Caki2 (cell line): ENCODE measurements around the gene PHLPP1. TPM values are rescaled to one million over a fixed set of nuclear protein-coding genes. Genes with fewer than 3 reads are reported as not detected.
"Not testable (repeated sequence)": the region's sequence is repeated elsewhere in the genome, so short reads cannot be mapped to it uniquely, and the experiment has no call there.

ENCODE experiments used
- DNase-seq: peaks from one replicate; pipeline ENCODE4 v3.0.0-alpha.2; 2015; ENCODE audit warnings: low read depth
- in situ Hi-C: cut with HindIII; loops from 2 replicates; pipeline ENCODE4 v1.10.0; 2016; ENCODE audit warnings: low sequenced_read_pairs, low pct_unique_long_range_greater_than_20kb, mixed read lengths
- total RNA-seq: library from RNA; depleted of rRNA; stranded (reverse); fragments of >200 nt; shearing (Covaris generic); gene quantifications from 2 replicates; pipeline ENCODE4 v1.2.3, GENCODE V29; 2014; ENCODE audit warnings: low replicate concordance; rRNA removed

PHLPP1 gene
- 3.1 and 13.2 TPM in 2 replicates for total RNA-seq

DNA sequence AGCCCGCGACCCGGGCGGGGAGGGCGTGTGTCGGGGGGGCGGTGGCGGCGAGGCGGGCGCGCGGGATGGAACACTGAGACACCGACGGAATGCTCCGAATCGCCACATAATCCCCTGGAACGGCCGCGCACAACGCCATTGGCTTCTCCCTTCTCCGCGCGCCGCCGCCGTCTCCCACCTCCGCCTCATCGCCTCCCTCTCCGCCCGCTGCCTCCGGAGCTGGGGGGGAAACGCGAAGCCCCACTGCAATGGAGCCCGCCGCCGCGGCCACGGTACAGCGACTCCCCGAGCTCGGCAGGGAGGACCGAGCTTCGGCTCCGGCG is at the start of gene PHLPP1:
PHLPP1 (plus strand) TSS at position 106 of the 323 bp plus-strand sequence; CDS start at position 249, 143 bp downstream.
- DNase-seq: no peak
- in situ Hi-C loops: no loop called here

DNA sequence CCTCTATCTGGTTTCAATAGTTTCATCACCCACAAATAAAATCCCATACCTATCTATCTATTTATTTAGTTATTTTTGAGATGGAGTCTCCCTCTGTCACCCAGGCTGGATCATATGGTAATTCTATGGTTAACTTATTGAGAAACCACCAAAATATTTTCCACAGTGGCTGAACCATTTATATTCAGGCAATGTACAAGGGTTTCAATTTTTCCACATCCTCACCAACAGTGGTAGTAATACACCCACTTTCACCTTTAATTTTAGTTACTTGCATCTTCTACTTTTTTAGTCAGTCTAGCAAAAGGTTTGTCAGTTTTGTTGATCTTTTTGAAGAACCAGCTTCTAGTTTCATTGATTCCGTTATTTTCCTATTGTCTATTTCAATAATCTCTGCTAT is 46.1 kb upstream of the PHLPP1 start:
- in situ Hi-C loops: no loop called here
- no peak for DNase-seq

DNA sequence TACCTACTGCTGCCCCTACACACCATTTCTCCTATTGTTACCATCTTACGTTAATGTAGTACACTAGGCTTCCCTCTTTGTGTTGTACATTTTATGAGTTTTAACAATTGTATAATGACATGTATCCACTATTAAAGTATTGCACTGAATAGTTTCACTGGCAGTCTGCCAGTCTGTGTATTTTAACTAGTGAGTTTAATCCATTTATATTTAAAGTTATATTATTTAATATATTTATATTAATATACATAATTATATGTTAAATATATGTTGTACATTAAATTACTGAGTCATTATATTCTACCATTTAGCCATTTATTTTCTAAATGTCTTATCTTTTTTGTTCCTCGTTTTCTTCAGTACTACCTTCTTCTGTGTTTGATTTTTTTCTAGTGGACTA is 44.8 kb upstream of the PHLPP1 start:
- no peak for DNase-seq
- in situ Hi-C loops: no loop called here

DNA sequence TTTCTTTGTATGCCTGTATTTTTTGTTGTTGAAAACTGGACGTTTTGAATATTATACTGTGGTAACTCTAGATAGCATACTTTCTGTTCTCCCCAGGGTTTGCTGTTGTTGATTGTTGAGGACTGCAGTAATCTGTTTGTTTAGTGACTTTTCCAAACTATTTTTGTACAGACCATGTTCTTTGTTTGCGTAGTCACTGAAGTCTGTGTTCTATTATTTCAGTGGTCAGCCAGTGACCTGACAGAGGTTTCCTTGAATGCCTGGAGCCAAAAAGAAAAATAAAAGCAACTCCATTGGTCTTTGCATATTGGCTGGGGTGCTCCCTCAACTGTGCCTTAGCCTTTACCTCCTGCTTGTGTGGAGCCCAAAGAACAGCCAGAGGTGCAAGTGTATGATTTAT is 42.7 kb upstream of the PHLPP1 start:
- DNase-seq: no peak
- in situ Hi-C loops: no loop called here

DNA sequence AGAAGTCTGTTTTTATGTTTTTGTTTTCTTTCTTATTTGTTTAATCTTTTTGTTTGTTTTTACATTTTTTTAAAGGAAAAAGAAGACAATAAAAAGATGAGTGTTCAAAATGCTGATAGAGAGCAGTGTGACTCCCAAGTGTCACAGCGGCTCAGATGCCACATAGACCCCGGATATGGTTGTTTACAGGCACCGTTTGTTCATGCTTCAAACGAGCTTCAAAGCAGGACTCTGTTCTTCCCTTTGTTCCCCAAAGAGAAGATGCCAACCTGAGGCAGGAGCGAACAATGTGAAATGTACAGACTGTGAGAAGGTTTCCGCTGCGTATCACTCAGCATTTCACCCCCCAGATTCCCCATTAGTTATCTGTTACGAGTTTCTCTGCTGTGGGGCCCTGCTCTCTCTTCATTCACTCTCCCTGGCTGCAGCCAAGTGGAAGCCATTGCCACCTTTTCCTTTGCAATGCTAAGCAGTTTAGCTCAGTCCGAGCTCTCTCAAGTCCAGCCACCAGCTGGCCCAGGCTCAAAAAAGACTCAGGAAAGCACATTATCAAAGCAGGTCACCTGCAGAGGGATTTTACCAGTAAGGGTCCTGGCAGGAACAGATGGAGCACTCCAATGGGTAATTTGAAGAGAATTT is 36.4 kb upstream of the PHLPP1 start:
- in situ Hi-C loops: no loop called here
- no peak for DNase-seq

DNA sequence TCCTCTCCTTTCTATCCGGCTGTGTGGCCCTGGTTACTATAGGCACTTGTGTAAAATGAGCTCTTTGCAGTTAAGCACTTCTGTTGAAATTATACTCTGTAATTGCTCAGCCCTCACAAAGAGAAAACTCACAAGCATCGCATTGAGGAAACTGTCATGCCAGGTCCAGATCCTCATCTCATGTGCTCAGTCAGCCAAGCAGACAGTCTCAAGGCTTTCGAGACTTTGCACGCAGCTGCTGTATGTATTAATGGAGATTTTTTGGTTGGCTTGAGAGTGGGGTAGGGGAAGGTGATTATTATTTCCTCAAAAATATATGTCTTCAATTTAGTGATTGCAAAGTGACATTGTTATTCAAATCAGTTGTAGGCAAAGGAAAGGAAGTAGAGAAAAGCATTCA is 33.0 kb upstream of the PHLPP1 start:
- no peak for DNase-seq
- in situ Hi-C loops: no loop called here

DNA sequence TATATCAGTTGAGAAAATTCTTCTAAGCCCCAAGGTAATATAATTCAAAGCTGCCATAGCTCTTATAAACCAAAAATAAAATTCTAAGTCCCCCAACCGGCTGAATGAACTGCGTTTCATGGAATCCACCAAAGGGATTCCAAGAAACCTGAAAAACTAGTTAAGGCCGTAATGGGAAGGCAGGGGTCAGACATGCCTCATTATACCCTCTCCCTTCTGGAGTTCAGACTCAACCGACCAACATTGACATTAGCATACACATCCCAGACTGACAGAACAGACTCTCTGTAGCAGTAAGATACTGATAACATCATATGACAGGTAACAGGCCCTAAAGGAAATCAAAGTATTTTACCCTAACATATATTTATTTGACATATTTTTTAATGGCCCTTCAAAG is 31.4 kb upstream of the PHLPP1 start:
- DNase-seq: no peak
- in situ Hi-C loops: no loop called here

DNA sequence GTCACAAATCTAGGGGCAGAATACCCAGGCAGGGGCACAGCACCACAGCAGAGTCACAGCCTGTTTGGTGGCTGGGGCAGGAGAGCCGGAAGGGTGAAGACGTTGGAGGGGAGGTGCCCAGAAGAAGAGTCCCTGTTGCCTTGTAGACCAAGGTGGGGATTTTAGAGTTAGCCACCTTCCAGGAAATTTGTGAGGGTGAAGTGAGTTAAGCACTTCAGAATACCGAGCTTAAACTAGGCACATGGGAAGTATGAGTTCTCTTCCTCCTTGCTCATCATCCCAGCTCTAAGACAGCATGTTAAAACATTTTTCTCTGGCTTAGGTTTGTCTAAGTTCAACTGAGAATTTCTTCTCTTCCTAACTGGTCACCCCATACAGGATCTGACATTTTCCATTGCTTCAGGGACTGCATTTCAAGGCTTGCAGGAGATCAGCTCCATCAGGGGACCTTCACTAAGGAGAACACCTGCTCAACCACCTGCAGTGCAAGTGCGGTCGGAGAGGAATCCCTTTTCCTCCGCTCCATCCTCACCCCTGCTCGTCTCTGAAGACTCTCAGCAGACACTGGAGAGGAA is 26.5 kb upstream of the PHLPP1 start:
- no peak for DNase-seq
- in situ Hi-C loops: no loop called here

DNA sequence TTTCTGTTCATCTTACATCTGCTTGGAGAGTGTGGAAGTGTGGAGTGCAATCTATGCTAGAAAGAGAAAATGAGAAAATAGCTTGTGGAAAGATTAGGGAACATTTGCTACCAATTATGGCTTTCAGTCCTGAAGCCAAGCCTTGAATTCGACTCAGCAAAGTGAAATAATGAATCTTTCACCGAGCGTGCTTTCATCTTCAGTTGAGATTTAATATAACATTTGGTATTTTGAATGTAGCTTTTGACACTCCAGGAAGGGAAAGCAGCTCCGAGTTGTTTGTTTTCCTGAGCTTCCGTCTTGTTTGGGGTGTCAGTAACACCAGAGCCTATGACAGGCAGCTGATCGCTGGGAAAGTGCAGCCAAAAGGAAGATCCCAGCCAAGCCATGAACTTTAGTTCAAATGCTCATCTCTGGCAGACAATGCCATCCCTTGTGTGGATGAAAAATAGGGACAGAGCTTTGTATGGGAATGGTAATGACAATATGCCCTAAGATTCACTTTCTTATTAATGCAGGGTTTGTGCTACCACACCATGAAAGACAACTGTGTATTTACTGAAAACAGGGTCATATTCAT is 25.0 kb upstream of the PHLPP1 start:
- DNase-seq: no peak
- in situ Hi-C loops: no loop called here

DNA sequence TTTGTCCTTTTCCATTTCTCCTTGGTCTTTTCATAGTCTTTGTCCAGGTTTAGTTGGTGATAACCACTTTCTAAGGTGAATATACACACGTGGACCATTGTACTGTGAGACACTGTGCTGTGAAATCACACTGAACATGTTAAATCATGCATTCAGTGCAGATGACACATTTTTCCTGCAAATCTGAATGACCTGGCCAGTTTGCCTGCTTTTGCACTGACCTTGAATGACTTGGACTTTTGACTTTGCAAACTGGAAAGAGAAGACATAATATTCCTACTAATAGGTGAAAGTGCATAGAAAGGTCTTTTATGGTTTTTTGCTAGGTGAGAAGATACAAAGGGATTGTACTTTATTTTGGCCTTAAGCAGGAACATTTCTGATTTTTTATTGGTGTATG is 21.7 kb upstream of the PHLPP1 start:
- in situ Hi-C loops: no loop called here
- no peak for DNase-seq

DNA sequence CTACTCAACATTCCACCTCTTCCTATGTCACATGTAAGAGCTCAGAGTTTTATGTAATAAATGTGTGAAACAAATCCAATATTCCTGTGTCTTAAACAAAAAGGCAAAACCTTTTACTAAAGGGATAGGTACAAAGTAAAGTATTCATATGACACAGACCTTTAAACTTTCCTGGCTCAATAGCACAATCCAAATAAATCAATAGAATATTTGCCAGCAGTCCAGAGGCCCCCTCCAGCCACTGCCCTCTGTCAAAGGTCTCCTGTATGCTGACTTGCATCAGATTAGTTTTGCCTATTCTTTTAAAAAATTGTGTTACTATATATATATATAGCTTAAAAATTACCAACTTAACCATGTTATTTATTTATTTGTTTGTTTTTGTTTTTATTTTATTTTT is 17.7 kb upstream of the PHLPP1 start:
- in situ Hi-C loops: no loop called here
- DNase-seq: no peak

DNA sequence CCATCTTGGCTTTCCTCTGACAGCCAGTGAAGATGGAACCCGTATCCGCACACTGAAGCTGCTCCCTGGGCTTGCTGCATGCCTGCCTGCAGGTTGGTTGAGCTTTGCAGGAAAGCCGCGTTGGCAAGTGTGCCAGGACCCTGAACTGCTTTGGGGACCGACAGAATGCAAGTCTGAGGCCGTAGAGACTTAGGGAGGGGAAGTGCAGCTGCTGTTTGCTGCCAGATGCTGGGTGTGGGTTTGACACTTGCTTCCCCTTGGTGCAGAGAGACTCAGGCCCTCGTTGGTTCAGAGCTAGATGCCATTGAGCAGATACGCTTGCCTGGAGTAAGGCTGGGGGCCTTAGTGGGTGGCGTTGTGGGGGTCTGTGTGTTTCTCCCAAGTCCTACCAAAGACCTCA is 13.1 kb upstream of the PHLPP1 start:
- no peak for DNase-seq
- in situ Hi-C loops: no loop called here

DNA sequence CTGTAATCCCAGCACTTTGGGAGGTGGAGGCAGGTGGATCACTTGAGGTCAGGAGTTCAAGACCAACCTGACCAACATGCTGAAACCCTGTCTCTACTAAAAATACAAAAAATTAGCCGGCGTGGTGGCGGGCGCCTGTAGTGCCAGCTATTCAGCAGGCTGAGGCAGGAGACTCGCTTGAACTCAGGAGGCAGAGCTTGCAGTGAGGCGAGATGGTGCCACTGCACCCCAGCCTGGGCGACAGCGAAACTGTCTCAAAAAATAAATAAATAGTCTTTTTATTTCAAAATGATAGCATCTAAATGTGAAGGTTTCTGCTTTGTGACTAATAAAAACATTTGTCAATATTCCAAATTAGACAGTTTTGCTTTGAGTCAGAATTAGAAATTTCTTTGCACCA is 8.5 kb upstream of the PHLPP1 start:
- DNase-seq, in situ Hi-C loops: not testable (repeated sequence)

DNA sequence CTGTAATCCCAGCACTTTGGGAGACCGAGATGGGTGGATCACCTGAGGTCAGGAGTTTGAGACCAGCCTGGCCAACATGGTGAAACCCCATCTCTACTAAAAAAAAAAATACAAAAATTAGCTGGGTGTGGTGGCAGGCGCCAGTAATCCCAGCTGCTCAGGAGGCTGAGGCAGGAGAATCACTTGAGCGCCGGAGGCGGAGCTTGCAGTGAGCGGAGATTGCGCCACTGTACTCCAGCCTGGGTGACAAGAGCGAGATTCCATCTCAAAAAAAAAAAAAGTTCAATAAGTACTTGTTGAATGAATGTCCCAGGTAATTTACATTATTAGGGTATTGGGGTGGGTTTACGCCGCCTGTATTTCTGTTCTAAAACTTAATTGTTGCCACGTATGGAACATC is 5.4 kb upstream of the PHLPP1 start:
- in situ Hi-C loops, DNase-seq: not testable (repeated sequence)

DNA sequence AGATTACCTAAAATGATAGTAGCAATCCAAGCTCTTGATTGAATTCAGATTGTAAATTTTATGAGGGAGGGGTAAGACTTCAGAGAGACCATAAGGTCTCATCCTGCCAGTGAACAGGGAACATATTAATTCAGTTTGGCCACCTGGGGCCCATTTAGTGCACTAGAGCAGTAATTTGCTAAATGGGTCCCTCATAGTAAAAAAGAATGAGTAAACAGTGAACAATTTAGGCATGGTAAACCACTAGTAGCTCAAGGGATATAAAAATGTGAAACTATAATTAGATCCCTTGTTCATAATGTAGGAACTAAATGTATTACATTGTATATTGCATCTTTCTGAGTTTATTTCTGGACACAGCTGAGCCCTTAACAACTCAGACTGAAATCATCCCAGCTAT is 4.9 kb upstream of the PHLPP1 start:
- no peak for DNase-seq
- in situ Hi-C loops: no loop called here

DNA sequence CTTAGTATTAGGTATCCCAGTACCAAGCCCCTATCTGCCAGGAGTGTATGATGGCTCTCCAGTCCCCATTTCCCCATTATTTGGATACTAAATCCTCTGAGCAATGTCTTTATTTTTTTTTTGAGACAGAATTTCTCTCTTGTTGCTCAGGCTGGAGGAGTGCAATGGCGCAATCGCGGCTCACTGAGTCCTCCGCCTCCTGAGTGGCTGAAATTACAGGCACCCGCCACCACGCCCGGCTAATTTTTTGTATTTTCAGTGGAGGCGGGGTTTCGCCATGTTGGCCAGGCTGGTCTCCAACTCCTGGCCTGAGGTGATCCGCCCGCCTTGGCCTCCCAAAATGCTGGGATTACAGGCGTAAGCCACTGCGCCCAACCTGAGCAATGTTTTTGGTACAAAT is 3.6 kb upstream of the PHLPP1 start:
- no peak for DNase-seq
- in situ Hi-C loops: no loop called here

DNA sequence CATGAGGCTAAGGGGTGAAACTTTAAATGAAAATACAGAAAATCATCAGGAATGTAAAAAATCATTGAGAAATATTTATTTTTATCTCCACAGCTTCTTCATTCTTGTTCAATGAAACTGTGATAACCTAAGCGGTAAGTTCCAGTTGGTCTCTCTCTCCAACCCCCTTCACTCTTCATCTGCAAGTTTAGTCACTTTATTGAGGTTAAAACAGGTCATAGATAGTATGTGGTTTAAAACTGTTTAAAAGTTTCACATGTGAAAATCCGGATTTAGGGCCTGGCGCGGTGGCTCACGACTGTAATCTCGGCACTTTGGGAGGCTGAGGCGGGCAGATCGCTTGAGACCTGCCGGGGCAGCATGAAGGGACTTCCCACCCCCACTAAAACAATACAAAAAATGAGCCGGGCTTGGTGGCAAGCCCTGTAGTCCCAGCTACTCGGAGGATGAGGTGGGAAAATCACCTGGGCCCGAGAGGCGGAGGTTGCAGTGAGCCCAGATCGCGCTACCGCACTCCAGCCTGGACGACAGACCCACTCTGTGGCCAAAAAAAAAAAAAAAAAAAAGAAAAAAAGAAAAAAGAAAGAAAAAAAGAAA is 1.6 kb upstream of the PHLPP1 start:
- no peak for DNase-seq
- in situ Hi-C loops: no loop called here

DNA sequence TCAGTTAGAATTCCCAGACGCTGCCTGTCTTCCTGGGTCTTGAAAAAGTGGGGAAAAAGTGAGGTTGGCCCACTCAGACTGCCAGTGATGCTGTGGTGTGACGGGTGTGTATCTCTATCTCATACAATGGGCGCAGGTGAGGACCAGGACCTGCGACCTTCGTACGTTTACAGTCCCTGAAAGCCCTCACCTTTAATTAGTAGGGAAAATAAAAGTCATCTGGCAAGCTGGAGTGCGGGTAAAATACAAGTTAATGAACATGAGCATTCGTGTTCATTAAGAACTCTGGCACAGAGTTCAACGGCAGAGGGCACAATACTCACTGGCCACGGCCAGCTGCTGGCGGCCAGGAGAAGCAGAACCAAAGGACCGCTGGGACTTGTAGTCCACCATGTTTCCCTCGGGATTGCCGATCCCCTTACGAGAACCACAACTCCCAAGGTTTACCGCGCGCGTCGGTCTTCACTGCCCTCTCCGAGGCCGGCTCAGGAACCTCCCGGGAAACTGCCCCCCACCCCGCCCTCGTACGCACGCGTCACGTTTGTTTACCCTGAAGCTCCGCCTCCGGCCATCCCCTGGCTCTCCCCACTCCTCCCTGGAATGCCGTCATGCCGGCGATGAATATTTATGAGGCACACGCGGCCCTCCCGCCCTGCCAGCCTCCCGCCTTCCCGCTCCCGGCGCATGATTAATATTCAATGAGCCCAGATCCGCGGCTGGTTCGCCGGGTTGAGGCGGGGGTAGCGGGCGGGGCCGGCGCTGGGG is 488 bp upstream of the PHLPP1 start:
- in situ Hi-C loops: no loop called here
- DNase-seq: peak; percentile 97
